BLaER1 (cell line): Measurements from ENCODE around the gene POLR3H.

Experiments
- H3K27ac ChIP-seq: shearing (Covaris generic); formaldehyde crosslinking; 2 replicates; pipeline ENCODE4 v1.8.1; 2022
- H3K27me3 ChIP-seq: shearing (Covaris generic); formaldehyde crosslinking; 2 replicates; pipeline ENCODE4 v1.8.1; 2022
- H3K36me3 ChIP-seq: shearing (Covaris generic); formaldehyde crosslinking; 2 replicates; pipeline ENCODE4 v1.8.1; 2022
- H3K4me1 ChIP-seq: shearing (Covaris generic); formaldehyde crosslinking; 2 replicates; pipeline ENCODE4 v1.8.1; 2022
- H3K4me2 ChIP-seq: shearing (Covaris generic); formaldehyde crosslinking; 2 replicates; pipeline ENCODE4 v1.8.1; 2022
- H3K4me3 ChIP-seq: shearing (Covaris generic); formaldehyde crosslinking; 2 replicates; pipeline ENCODE4 v1.8.1; 2022
- H3K9ac ChIP-seq: shearing (Covaris generic); formaldehyde crosslinking; 2 replicates; pipeline ENCODE4 v1.8.1; 2022
- H3K9me3 ChIP-seq: shearing (Covaris generic); formaldehyde crosslinking; 2 replicates; pipeline ENCODE4 v1.8.1; 2022
- H4K20me1 ChIP-seq: shearing (Covaris generic); formaldehyde crosslinking; 2 replicates; pipeline ENCODE4 v1.8.1; 2022
- Cebpa-rat ChIP-seq: shearing (Covaris generic); IDR thresholded peaks from 2 replicates; pipeline ENCODE4 v1.8.1; 2022

POLR3H gene

DNA sequence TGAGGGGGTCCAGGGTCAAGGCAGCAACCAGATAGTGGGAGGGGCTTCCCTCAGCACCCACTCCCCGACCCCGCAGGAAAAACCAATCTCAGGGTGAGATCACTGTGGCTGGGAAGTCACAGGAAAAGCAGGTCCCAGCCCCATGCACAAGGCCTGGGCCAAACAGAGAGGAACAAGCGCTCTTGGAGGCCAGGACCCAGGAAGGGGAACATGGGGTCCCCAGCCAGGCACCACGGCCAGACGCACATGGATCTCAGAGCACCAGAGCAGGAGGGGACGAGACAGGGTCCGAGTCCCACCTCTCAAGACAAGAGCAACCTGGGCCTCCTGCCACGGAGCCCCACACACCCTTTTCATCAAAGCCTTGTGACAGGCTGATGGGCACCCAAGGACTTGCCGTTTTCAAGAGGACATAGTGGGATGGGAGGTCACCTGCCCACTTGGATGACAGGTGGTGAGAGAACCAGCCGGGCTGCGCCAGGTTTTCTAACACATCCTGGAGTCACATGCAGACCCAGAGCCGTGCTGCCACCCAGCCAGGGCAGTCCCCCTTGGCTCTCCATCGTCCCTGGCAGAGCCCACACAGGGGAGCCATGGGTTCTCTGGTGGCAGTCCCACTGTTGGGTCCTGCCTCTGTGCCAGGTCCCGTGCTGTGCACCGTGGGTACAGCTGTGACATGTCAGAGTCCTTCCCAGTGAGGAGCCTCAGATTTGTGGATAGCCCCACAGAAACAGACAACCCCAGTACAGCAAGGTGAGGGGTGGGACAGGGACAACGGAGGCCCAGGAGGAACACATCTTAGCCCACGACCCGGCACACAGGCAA lies 13.2 kb downstream of the POLR3H start:
- no peak for TF ChIP-seq Cebpa-rat
- Histone ChIP-seq H3K27me3 (no peaks in the 10 kb centered on the region), H3K9me3 (no peaks in the 10 kb centered on the region), H3K4me3 (no peak overlapping the region), H3K36me3 (peaks cover 93% of the 10 kb centered on the region), H3K4me1 (peaks cover 31% of the 10 kb centered on the region), H3K4me2 (no peak overlapping the region), H3K9ac (no peak overlapping the region), H4K20me1 (peaks cover 94% of the 10 kb centered on the region), H3K27ac (no peak overlapping the region)

DNA sequence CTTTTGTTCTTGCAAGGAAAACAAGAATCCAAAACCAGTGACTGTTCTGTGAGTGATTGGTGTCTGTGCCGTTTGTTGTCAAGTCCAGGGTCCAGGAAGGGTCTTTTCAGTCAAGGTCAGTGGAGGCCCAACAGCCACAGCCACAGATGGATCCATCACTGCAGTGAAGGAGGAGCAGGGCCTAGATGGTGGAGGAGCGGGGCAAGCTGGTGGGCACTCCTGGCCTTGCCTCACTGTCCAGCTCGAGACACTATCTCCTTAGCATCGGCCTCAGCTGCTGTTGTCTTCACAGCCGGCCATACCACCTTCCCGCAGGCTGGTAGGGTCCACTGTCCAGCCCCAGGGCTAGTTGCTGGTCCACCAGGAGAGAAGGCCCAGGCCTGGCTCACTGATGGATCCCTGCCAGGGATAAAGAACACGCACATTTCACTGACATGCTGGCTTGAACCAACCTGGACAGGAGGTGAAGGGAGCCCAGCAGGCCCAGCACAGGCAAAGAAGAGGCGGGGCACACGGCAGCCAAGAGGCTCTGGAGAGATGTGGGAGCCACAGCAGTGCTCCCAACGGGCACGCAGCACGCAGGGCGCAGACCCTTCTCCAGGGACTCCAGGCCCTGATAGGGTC lies 15.2 kb downstream of the POLR3H start:
- no peaks in the 10 kb centered on the region for H3K9me3 ChIP-seq
- no peak overlapping the region for H3K4me3 ChIP-seq
- H3K9ac ChIP-seq = peak overlapping the region; percentile 15; the same call in 1 of the 2 replicates
- no peak overlapping the region for H3K4me2 ChIP-seq
- peaks cover 47% of the 10 kb centered on the region for H3K4me1 ChIP-seq
- H4K20me1 ChIP-seq = peaks cover 97% of the 10 kb centered on the region
- no peak overlapping the region for H3K27ac ChIP-seq
- H3K36me3 ChIP-seq = peaks cover 98% of the 10 kb centered on the region
- H3K27me3 ChIP-seq = no peaks in the 10 kb centered on the region
- no peak for TF ChIP-seq Cebpa-rat

DNA sequence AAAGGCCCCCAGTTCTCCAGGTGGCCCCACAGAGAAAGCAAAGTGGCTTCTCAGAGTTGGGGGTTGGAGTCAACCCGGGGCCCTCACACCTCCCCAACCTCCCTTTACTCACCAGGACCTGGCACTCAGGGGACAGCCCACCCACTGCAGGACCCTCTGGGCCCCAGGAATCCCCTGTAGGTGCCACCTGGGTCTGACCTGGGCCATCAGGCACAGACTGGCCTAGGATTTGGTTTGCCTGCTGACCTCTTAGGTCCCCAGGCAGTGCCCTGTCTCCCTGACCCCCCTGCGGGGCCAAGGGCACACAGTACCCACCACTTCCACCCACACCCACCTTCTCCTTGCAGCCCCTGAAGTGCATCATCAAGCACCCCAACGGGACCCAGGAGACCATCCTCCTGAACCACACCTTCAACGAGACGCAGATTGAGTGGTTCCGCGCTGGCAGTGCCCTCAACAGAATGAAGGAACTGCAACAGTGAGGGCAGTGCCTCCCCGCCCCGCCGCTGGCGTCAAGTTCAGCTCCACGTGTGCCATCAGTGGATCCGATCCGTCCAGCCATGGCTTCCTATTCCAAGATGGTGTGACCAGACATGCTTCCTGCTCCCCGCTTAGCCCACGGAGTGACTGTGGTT lies 16.0 kb downstream of the POLR3H start:
- H3K27me3 ChIP-seq = no peaks in the 10 kb centered on the region
- H3K27ac ChIP-seq = no peak overlapping the region
- H3K4me1 ChIP-seq = peaks cover 50% of the 10 kb centered on the region
- H3K9ac ChIP-seq = peak overlapping the region; percentile 40
- H3K9me3 ChIP-seq = no peaks in the 10 kb centered on the region
- peaks cover 98% of the 10 kb centered on the region for H3K36me3 ChIP-seq
- H3K4me2 ChIP-seq = no peak overlapping the region
- TF ChIP-seq Cebpa-rat = no peak
- no peak overlapping the region for H3K4me3 ChIP-seq
- H4K20me1 ChIP-seq = peaks cover 95% of the 10 kb centered on the region

DNA sequence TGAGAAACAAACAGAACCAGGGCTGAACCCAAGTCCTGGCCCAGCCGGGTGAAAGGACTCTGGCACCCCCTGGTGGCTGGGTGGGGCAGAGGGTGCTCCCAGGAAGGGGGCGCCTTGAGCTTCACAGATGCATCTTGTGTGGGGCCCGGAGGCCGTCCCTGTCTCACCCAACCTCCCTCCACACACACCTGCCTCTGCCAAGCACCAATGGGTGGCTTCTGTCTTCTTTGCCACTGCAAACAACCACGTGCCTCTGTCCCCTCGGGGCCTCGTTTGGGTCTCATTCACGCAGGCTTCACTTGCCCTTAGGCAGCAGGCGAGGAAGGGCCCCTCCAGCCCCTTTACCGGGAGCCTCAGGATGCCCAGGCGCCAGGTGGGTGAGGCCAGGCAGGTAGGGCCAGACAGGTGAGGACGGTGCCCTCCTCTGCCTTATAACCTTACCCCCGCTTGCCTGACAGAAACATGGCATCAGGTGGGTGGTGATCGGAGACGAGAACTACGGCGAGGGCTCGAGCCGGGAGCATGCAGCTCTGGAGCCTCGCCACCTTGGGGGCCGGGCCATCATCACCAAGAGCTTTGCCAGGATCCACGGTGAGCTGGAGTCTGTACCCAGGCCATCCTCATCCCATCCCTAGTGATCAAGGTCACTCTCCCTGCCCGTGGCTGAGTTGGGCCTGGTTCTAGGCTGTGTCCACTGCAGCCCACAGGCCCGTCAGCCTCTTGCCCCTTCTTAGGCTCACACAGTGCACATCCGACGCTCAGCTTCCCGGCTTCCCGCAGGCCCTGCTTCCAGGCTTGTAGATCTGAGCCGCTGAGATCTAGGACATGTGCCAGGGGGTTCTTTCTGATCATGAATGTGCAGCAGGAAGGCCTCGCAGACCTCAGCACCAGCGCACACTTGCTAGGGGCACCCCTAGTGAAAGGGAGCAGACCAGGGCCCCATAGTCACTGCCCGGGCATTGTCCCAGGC lies 17.2 kb downstream of the POLR3H start:
- Histone ChIP-seq H4K20me1 (peaks cover 83% of the 10 kb centered on the region), H3K4me2 (peak overlapping the region; percentile 22), H3K27ac (peak overlapping the region; percentile 44; the same call in 1 of the 2 replicates), H3K9me3 (no peaks in the 10 kb centered on the region), H3K4me1 (peaks cover 49% of the 10 kb centered on the region), H3K36me3 (peaks cover 98% of the 10 kb centered on the region), H3K4me3 (no peak overlapping the region), H3K9ac (peak overlapping the region; percentile 24; the same call in 1 of the 2 replicates), H3K27me3 (no peaks in the 10 kb centered on the region)
- no peak for TF ChIP-seq Cebpa-rat

DNA sequence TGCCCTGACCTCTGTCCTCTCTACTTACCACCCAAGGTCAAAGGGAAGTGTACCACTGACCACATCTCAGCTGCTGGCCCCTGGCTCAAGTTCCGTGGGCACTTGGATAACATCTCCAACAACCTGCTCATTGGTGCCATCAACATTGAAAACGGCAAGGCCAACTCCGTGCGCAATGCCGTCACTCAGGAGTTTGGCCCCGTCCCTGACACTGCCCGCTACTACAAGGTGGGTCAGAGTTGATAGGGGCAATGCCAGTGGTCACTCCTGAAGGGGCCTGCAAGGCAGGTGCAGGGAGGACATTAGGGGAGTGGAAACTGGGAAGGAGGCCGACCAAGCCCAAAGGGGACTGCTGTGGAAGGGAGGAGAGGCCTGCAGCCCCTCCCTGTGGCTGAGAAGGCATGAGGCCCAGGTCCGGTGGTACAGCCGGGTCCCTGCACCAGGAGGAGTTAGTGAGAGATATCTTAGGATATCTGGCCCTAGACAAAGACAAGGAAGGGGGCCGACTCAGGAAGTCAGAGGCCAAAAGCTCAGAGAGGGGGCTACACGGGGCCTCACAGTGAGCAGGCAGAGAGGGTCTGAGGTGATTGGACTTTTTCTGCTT lies 17.9 kb downstream of the POLR3H start:
- Histone ChIP-seq H3K4me1 (peaks cover 44% of the 10 kb centered on the region), H3K4me2 (peak overlapping the region; percentile 22; the same call in 1 of the 2 replicates), H3K9me3 (no peaks in the 10 kb centered on the region), H3K9ac (peak overlapping the region; percentile 24; the same call in 1 of the 2 replicates), H4K20me1 (peaks cover 76% of the 10 kb centered on the region), H3K27ac (peak overlapping the region; percentile 44), H3K4me3 (no peak overlapping the region), H3K27me3 (no peaks in the 10 kb centered on the region), H3K36me3 (peaks cover 95% of the 10 kb centered on the region)
- no peak for TF ChIP-seq Cebpa-rat

DNA sequence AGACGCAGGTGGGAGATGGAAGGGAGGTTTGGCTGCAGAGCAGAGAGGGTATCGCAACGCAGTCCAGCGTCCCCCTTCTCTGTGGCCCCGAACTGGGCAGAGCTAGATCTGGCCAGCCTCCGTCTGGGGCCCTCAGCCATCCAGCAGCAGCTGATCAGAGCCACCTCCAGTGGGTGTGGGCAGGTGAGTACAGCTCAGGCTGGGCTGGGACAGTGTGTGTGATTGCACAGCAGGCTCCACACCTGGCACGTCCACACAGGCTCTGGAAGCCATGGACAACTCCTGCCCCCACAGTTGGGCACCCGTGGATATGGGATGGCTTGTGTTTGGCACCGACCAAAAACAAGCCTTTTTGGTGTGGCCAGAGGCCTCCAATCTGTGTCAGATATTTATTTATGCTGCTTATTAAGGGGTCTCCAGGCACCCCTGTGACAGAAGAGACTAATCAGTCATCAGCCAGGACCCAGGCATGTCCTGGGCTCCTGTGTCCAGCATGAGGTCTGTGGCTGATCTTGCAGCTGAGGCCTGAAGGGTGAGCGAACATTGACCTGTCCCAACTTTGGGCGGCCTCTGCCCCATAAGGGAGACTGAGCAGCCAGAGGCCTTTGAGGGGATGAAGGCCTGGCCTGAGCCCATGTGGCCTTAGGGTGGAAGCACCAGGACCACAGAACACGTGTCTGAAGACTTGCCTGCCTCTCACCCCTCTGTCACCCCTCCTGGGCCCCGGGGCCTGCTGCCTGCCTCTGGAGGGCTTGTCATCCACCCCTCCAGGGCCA lies 18.6 kb downstream of the POLR3H start:
- H4K20me1 ChIP-seq = peaks cover 69% of the 10 kb centered on the region
- no peaks in the 10 kb centered on the region for H3K27me3 ChIP-seq
- no peak overlapping the region for H3K27ac ChIP-seq
- peak overlapping the region; percentile 62 for H3K4me2 ChIP-seq
- peaks cover 44% of the 10 kb centered on the region for H3K4me1 ChIP-seq
- H3K9ac ChIP-seq = peak overlapping the region; percentile 38; the same call in 1 of the 2 replicates
- peaks cover 90% of the 10 kb centered on the region for H3K36me3 ChIP-seq
- H3K9me3 ChIP-seq = no peaks in the 10 kb centered on the region
- TF ChIP-seq Cebpa-rat = no peak
- H3K4me3 ChIP-seq = no peak overlapping the region

DNA sequence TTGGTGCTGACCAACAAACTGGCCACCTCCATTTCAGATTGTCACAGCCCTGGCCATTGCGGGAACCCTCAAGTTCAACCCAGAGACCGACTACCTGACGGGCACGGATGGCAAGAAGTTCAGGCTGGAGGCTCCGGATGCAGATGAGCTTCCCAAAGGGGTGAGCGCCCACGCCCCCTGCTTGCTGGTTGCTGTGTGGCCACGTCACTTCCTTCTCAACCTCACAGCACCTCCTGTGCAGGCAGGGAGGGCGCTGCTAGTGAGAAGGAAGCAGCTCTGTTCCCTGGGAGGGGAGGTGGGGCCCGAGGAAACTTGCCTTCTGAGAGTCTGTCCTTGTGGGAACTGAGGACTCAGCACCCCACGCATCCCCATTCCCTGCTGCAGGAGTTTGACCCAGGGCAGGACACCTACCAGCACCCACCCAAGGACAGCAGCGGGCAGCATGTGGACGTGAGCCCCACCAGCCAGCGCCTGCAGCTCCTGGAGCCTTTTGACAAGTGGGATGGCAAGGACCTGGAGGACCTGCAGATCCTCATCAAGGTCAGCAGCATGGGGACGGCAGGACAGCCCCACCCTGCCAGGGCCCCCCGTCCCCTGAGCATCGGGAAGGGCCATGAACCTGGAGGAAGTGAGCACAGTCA lies 19.3 kb downstream of the POLR3H start:
- Histone ChIP-seq H3K36me3 (peaks cover 87% of the 10 kb centered on the region), H3K4me1 (peaks cover 44% of the 10 kb centered on the region), H3K9me3 (no peaks in the 10 kb centered on the region), H3K9ac (peak overlapping the region; percentile 38; the same call in 1 of the 2 replicates), H3K4me3 (no peak overlapping the region), H4K20me1 (peaks cover 62% of the 10 kb centered on the region), H3K4me2 (peak overlapping the region; percentile 62), H3K27ac (peak overlapping the region; percentile 44; the same call in 1 of the 2 replicates), H3K27me3 (no peaks in the 10 kb centered on the region)
- no peak for TF ChIP-seq Cebpa-rat

DNA sequence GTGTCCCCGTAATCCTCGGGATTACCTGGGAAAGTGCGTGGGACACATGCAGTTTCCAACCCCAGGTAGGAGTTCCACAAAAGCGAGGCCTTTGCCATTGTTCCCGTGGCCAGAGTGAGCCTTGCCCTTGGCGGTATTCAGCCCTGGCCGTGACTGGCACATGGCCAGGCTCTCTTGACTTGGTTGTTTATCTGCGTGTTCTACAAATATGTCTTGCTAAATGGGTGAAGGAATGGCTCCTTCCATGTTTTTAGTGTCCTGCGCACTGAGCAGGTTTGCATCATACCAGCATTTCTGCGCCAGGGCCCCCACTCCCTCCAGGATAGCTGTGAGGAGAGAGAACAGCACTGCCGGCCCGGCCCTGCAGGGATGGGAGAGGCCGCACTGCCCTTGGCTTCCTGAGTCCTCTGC lies 20.0 kb downstream of the POLR3H start:
- no peak overlapping the region for H3K4me3 ChIP-seq
- H3K9ac ChIP-seq = peak overlapping the region; percentile 38; the same call in 1 of the 2 replicates
- no peaks in the 10 kb centered on the region for H3K27me3 ChIP-seq
- no peaks in the 10 kb centered on the region for H3K9me3 ChIP-seq
- peaks cover 44% of the 10 kb centered on the region for H3K4me1 ChIP-seq
- H4K20me1 ChIP-seq = peaks cover 57% of the 10 kb centered on the region
- peaks cover 89% of the 10 kb centered on the region for H3K36me3 ChIP-seq
- no peak for TF ChIP-seq Cebpa-rat
- peak overlapping the region; percentile 44; the same call in 1 of the 2 replicates for H3K27ac ChIP-seq
- H3K4me2 ChIP-seq = peak overlapping the region; percentile 62
